Measurements from ENCODE around the gene TMEM106B.

TMEM106B gene

DNA sequence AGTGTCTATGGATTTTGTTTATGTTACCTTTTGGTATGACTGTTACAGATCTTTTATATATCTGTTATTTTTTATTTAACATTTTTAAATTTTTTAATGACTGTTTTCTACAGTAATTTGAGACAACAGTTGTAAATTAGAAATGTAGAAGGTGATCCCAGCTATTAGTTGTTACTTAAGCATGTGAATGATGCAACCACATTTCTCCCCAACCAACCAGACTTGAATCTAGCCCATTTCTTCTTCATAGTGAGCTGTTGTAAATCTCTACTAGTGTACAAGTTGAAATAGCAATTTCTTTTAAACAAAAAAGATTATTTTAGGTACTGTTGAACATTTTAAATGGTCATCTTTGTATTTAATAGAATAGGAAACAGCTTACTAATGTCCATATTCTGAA lies 18.0 kb downstream of the TMEM106B start:
- CTCF ChIA-PET, result interaction anchor here (0.7 to 1.3 kb wide), 2 partner anchors 13 to 103 kb away, joined by 4 read pairs; no protein-coding TSS in a partner anchor
- Histone ChIP-seq H3K9me3 (ENCODE audit: control insufficient read depth, insufficient read depth, low read depth, low read length) (no peaks in the 10 kb centered on the region), H3K36me3 (ENCODE audit: control insufficient read depth in 2 of 2, insufficient read depth in 1 of 2, low read length in 2 of 2) (peaks cover 7 to 16% of the 10 kb centered on the region in 2 experiments), H3K4me3 (ENCODE audit: low read depth, low read length) (no peak overlapping the region), H3K4me1 (ENCODE audit: control insufficient read depth, insufficient read depth, low read length) (no peaks in the 10 kb centered on the region), H3K27ac (ENCODE audit: extremely low read depth, low read depth, low read length) (no peak overlapping the region)
- POLR2A ChIA-PET, result no interaction called here
- TF ChIP-seq ZNF350 (tag by site-specific recombination; IDR thresholded peaks at IDR 0.05) (no peak), ZNF433 (tag by site-specific recombination; IDR thresholded peaks at IDR 0.05; ENCODE audit: low read depth) (no peak), ZNF626 (tag by site-specific recombination; IDR thresholded peaks at IDR 0.05) (no peak), ZFP69B (tag by site-specific recombination; IDR thresholded peaks at IDR 0.05) (no peak), GLIS2 (tag by site-specific recombination; IDR thresholded peaks at IDR 0.05) (no peak), ZNF266 (tag by site-specific recombination; IDR thresholded peaks at IDR 0.05; ENCODE audit: low read depth) (no peak)

DNA sequence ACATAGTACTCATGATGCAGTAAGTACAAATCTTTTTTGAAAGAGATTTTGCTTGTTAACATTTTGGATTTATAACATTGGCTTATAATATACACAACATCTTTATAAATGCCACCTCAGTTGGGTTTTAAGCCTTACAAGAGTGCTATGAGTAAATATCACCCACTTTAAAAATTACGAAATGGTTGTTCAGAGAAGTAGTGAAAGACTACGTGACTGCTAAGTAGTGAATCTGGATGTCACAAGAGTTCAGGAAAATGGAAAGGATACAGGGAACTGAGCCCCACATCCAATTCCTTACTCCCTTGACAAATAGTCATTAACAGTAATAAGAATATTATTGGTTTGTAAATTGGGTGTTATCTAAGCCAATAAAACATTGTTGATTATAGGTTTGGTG lies 20.0 kb downstream of the TMEM106B start:
- Histone ChIP-seq H3K9me3 (ENCODE audit: control insufficient read depth, insufficient read depth, low read depth, low read length) (no peaks in the 10 kb centered on the region), H3K27ac (ENCODE audit: extremely low read depth, low read depth, low read length) (no peak overlapping the region), H3K4me1 (ENCODE audit: control insufficient read depth, insufficient read depth, low read length) (no peaks in the 10 kb centered on the region), H3K4me3 (ENCODE audit: low read depth, low read length) (no peak overlapping the region), H3K36me3 (ENCODE audit: control insufficient read depth in 2 of 2, insufficient read depth in 1 of 2, low read length in 2 of 2) (peaks cover 6 to 16% of the 10 kb centered on the region in 2 experiments)
- POLR2A ChIA-PET, result no interaction called here
- TF ChIP-seq, protein P1, sequence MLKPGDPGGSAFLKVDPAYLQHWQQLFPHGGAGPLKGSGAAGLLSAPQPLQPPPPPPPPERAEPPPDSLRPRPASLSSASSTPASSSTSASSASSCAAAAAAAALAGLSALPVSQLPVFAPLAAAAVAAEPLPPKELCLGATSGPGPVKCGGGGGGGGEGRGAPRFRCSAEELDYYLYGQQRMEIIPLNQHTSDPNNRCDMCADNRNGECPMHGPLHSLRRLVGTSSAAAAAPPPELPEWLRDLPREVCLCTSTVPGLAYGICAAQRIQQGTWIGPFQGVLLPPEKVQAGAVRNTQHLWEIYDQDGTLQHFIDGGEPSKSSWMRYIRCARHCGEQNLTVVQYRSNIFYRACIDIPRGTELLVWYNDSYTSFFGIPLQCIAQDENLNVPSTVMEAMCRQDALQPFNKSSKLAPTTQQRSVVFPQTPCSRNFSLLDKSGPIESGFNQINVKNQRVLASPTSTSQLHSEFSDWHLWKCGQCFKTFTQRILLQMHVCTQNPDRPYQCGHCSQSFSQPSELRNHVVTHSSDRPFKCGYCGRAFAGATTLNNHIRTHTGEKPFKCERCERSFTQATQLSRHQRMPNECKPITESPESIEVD (tag by site-specific recombination; IDR thresholded peaks at IDR 0.05), result no peak
- TF ChIP-seq ZNF350 (tag by site-specific recombination; IDR thresholded peaks at IDR 0.05) (no peak), FEZF1 (tag by site-specific recombination; IDR thresholded peaks at IDR 0.05) (no peak), ZNF621 (tag by site-specific recombination; IDR thresholded peaks at IDR 0.05) (no peak), KLF9 (tag by site-specific recombination; IDR thresholded peaks at IDR 0.05; ENCODE audit: low read depth) (no peak), HOXD13 (CRISPR knock-in tag; IDR thresholded peaks at IDR 0.05; ENCODE audit: borderline replicate concordance) (no peak), ZNF660 (tag by site-specific recombination; IDR thresholded peaks at IDR 0.05) (no peak), ZNF560 (tag by site-specific recombination; IDR thresholded peaks at IDR 0.05; ENCODE audit: borderline replicate concordance) (no peak), ZIC2 (tag by site-specific recombination; IDR thresholded peaks at IDR 0.05) (no peak), HOXC10 (CRISPR knock-in tag; IDR thresholded peaks at IDR 0.05) (no peak), ZBTB7A (tag by site-specific recombination; IDR thresholded peaks at IDR 0.05; ENCODE audit: low read depth) (no peak), ZNF114 (tag by site-specific recombination; IDR thresholded peaks at IDR 0.05) (no peak), ZNF155 (tag by site-specific recombination; IDR thresholded peaks at IDR 0.05) (no peak), ZNF157 (tag by site-specific recombination; IDR thresholded peaks at IDR 0.05) (no peak), ZNF266 (tag by site-specific recombination; IDR thresholded peaks at IDR 0.05; ENCODE audit: low read depth) (no peak), AEBP2 (tag by site-specific recombination; IDR thresholded peaks at IDR 0.05; ENCODE audit: borderline replicate concordance) (no peak), ZNF639 (tag by site-specific recombination; IDR thresholded peaks at IDR 0.05) (no peak)
- TF ChIP-seq, protein P2, sequence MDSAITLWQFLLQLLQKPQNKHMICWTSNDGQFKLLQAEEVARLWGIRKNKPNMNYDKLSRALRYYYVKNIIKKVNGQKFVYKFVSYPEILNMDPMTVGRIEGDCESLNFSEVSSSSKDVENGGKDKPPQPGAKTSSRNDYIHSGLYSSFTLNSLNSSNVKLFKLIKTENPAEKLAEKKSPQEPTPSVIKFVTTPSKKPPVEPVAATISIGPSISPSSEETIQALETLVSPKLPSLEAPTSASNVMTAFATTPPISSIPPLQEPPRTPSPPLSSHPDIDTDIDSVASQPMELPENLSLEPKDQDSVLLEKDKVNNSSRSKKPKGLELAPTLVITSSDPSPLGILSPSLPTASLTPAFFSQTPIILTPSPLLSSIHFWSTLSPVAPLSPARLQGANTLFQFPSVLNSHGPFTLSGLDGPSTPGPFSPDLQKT (IDR thresholded peaks at IDR 0.05; ENCODE audit: borderline replicate concordance, low read depth, low read length), result no peak
- CTCF ChIA-PET, result no interaction called here
